HEK293 (cell line): ENCODE measurements around the gene MYRFL.
A peak's percentile ranks its signal among the peaks of the same experiment; 100 is the strongest.

Source experiments
- CTCF ChIA-PET: fragments of 350-600 bp; formaldehyde crosslinking; extraction: SDS; loops from one replicate; lab custom pipeline; 2021; ENCODE audit warnings: antibody characterized with exemption; lab: Yijun Ruan, JAX
- POLR2A ChIA-PET: fragments of 300-600 bp; formaldehyde crosslinking; extraction: SDS; loops from one replicate; lab custom pipeline; 2020; ENCODE audit warnings: antibody characterized with exemption, inconsistent platforms; lab: Yijun Ruan, JAX
- H3K27ac ChIP-seq: fragments of 200-500 bp; sonication (Bioruptor generic); 2 replicates; pipeline ENCODE4 v1.5.1; 2014; ENCODE audit warnings: low read depth, low read length, control low read depth, inconsistent platforms; ENCODE audit errors: extremely low read depth
- H3K36me3 ChIP-seq, 2 experiments: fragments of 200-500 bp in 1 of 2; sonication (Bioruptor generic) in 1 of 2; 1 replicate in 1 of 2; 2 replicates in 1 of 2; pipeline ENCODE4 v1.5.1; 2014 to 2017; ENCODE audit warnings: inconsistent platforms in 2 of 2, low read length in 2 of 2; ENCODE audit not compliant: control insufficient read depth in 2 of 2, insufficient read depth in 1 of 2
- H3K4me1 ChIP-seq: fragments of 200-500 bp; sonication (Bioruptor generic); 2 replicates; pipeline ENCODE4 v1.5.1; 2014; ENCODE audit warnings: mild to moderate bottlenecking, low read length, inconsistent platforms; ENCODE audit not compliant: control insufficient read depth, insufficient read depth
- H3K4me3 ChIP-seq: 2 replicates; pipeline ENCODE4 v1.5.1; 2011; ENCODE audit warnings: low read depth, mild to moderate bottlenecking, control low read depth, low read length, moderate library complexity
- H3K9me3 ChIP-seq: fragments of 200-500 bp; sonication (Bioruptor generic); 2 replicates; pipeline ENCODE4 v1.5.1; 2014; ENCODE audit warnings: low read depth, low read length, inconsistent platforms; ENCODE audit not compliant: control insufficient read depth, insufficient read depth
- EGR2 ChIP-seq: fragments of 450-650 bp; formaldehyde crosslinking; IDR thresholded peaks from 2 replicates; pipeline ENCODE4 v1.5.1; 2016; ENCODE audit warnings: low read depth, missing biosample characterization, missing genetic modification characterization
- GLIS1 ChIP-seq: fragments of 450-650 bp; formaldehyde crosslinking; IDR thresholded peaks from 2 replicates; pipeline ENCODE4 v1.5.1; 2016; ENCODE audit warnings: missing biosample characterization, missing genetic modification characterization
- ZBTB21 ChIP-seq: fragments of 450-650 bp; formaldehyde crosslinking; IDR thresholded peaks from 2 replicates; pipeline ENCODE4 v1.5.1; 2017; ENCODE audit warnings: missing biosample characterization, missing genetic modification characterization
- ZFHX2 ChIP-seq: fragments of 450-650 bp; formaldehyde crosslinking; conservative IDR thresholded peaks from 2 replicates; pipeline ENCODE4 v1.5.1; 2016; ENCODE audit warnings: missing biosample characterization, missing genetic modification characterization
- ZIC2 ChIP-seq: fragments of 450-650 bp; formaldehyde crosslinking; IDR thresholded peaks from 2 replicates; pipeline ENCODE4 v1.5.1; 2016; ENCODE audit warnings: missing biosample characterization, missing genetic modification characterization
- ZNF266 ChIP-seq: fragments of 450-650 bp; formaldehyde crosslinking; IDR thresholded peaks from 2 replicates; pipeline ENCODE4 v1.5.1; 2016; ENCODE audit warnings: missing biosample characterization, missing genetic modification characterization, low read depth
- ZNF292 ChIP-seq: fragments of 450-650 bp; formaldehyde crosslinking; IDR thresholded peaks from 2 replicates; pipeline ENCODE4 v1.5.1; 2016; ENCODE audit warnings: low read depth, missing biosample characterization, missing genetic modification characterization, borderline replicate concordance
- ZNF624 ChIP-seq: fragments of 450-650 bp; formaldehyde crosslinking; IDR thresholded peaks from 2 replicates; pipeline ENCODE4 v1.5.1; 2017; ENCODE audit warnings: missing biosample characterization, missing genetic modification characterization
- ZNF76 ChIP-seq: fragments of 450-650 bp; formaldehyde crosslinking; IDR thresholded peaks from 2 replicates; pipeline ENCODE4; 2016; ENCODE audit warnings: low read depth, missing biosample characterization, missing genetic modification characterization, borderline replicate concordance
- ZSCAN16 ChIP-seq: fragments of 450-650 bp; formaldehyde crosslinking; IDR thresholded peaks from 2 replicates; pipeline ENCODE4 v1.5.1; 2016; ENCODE audit warnings: missing biosample characterization, missing genetic modification characterization
- TF ChIP-seq, protein P1 (sequence below): fragments of 450-650 bp; formaldehyde crosslinking; IDR thresholded peaks from 2 replicates; pipeline ENCODE4 v1.5.1; 2016; ENCODE audit warnings: missing biosample characterization, missing genetic modification characterization
- TF ChIP-seq, protein P2 (sequence below): fragments of 450-650 bp; formaldehyde crosslinking; IDR thresholded peaks from 2 replicates; pipeline ENCODE4 v1.5.1; 2016; ENCODE audit warnings: missing biosample characterization, missing genetic modification characterization
- TF ChIP-seq, protein P3 (sequence below): fragments of 450-650 bp; formaldehyde crosslinking; IDR thresholded peaks from 2 replicates; pipeline ENCODE4 v1.5.1; 2016; ENCODE audit warnings: missing biosample characterization, missing genetic modification characterization

MYRFL gene

DNA sequence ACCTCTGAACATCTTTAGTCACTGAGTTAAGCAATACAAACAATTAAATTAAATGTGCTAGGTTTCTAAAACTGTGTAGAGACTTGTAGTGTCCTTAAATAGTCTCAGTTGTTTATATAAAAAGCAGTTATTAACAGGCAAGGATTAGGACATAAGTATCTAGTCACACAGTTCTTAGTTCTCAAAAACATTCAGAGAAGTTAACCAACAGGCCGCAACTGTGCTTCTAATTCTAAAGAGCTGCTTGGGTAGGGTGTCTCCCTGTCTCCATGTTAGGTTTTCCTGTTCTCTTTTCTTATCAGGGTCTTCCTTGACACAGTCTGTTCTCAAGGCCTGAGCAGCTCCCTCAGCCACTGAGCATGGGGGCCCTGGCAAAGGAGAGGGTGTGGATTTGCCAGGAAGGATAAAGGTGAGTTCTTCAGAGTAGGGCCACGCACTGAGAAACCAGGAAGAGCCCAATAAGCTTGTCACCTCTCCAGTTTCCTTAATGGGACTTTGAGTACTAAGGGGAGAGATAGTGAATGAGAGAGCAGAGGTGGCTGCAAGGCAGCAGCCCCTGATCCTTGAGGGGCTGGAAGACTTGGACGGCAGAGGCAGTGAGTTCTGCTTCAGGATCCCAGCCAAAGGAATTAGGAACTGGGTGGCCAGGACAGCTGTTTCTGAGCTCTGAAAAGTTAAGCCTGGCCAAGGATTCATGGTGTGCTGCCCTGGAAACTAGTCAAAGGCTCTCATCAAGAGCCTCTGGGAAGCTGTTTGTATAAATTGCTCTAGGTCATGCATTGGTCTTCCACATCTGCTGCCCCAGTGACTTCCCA is 177.3 kb downstream of the MYRFL start:
- TF ChIP-seq, protein P1, sequence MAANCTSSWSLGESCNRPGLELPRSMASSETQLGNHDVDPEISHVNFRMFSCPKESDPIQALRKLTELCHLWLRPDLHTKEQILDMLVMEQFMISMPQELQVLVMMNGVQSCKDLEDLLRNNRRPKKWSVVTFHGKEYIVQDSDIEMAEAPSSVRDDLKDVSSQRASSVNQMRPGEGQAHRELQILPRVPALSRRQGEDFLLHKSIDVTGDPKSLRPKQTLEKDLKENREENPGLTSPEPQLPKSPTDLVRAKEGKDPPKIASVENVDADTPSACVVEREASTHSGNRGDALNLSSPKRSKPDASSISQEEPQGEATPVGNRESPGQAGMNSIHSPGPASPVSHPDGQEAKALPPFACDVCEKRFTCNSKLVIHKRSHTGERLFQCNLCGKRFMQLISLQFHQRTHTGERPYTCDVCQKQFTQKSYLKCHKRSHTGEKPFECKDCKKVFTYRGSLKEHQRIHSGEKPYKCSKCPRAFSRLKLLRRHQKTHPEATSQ (tag by site-specific recombination) = no peak
- TF ChIP-seq ZBTB21 (tag by site-specific recombination) = no peak
- TF ChIP-seq ZNF292 (tag by site-specific recombination) = no peak
- TF ChIP-seq, all 188 proteins: peak for 0
- H3K9me3 ChIP-seq = no peaks in the 10 kb centered on the region
- H3K27ac ChIP-seq = no peak overlapping the region
- H3K4me3 ChIP-seq = no peak overlapping the region
- POLR2A ChIA-PET = no interaction called here
- CTCF ChIA-PET = no interaction called here
- no peaks in the 10 kb centered on the region for H3K4me1 ChIP-seq
- H3K36me3 ChIP-seq = no peaks in the 10 kb centered on the region

DNA sequence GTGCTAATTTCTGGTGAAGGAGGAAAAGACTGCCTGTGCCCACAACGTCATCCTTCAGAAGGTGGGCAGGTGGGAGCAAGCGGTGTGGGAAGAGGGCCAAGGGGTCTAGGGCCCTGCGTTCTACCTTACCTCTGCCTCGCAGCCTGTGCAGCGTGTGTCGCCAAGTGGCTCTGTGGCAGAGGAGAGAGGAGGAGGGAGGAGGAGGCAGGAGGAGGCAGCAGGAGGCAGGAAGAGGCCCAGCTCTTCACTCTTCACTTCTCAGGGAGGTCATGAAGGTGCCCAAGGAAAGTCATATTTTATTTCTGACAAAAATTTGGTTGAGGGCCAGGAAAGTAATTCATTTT is 177.9 kb downstream of the MYRFL start:
- peak; percentile 34; the same call in 1 of the 2 replicates for TF ChIP-seq ZFHX2 (tag by site-specific recombination)
- no peak for TF ChIP-seq ZNF266
- TF ChIP-seq, protein P2, sequence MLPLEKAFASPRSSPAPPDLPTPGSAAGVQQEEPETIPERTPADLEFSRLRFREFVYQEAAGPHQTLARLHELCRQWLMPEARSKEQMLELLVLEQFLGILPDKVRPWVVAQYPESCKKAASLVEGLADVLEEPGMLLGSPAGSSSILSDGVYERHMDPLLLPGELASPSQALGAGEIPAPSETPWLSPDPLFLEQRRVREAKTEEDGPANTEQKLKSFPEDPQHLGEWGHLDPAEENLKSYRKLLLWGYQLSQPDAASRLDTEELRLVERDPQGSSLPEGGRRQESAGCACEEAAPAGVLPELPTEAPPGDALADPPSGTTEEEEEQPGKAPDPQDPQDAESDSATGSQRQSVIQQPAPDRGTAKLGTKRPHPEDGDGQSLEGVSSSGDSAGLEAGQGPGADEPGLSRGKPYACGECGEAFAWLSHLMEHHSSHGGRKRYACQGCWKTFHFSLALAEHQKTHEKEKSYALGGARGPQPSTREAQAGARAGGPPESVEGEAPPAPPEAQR = no peak
- TF ChIP-seq EGR2 (tag by site-specific recombination) = peak; percentile 56
- no peak for TF ChIP-seq ZIC2 (tag by site-specific recombination)
- TF ChIP-seq ZSCAN16 (tag by site-specific recombination) = no peak
- TF ChIP-seq, protein P3, sequence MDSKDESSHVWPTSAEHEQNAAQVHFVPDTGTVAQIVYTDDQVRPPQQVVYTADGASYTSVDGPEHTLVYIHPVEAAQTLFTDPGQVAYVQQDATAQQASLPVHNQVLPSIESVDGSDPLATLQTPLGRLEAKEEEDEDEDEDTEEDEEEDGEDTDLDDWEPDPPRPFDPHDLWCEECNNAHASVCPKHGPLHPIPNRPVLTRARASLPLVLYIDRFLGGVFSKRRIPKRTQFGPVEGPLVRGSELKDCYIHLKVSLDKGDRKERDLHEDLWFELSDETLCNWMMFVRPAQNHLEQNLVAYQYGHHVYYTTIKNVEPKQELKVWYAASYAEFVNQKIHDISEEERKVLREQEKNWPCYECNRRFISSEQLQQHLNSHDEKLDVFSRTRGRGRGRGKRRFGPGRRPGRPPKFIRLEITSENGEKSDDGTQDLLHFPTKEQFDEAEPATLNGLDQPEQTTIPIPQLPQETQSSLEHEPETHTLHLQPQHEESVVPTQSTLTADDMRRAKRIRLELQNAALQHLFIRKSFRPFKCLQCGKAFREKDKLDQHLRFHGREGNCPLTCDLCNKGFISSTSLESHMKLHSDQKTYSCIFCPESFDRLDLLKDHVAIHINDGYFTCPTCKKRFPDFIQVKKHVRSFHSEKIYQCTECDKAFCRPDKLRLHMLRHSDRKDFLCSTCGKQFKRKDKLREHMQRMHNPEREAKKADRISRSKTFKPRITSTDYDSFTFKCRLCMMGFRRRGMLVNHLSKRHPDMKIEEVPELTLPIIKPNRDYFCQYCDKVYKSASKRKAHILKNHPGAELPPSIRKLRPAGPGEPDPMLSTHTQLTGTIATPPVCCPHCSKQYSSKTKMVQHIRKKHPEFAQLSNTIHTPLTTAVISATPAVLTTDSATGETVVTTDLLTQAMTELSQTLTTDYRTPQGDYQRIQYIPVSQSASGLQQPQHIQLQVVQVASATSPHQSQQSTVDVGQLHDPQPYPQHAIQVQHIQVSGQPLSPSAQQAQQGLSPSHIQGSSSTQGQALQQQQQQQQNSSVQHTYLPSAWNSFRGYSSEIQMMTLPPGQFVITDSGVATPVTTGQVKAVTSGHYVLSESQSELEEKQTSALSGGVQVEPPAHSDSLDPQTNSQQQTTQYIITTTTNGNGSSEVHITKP (tag by site-specific recombination) = no peak
- no peak for TF ChIP-seq ZNF76 (tag by site-specific recombination)
- TF ChIP-seq, all 188 proteins: peak for 2
- ChIA-PET POLR2A (no interaction called here), CTCF (no interaction called here)
- Histone ChIP-seq H3K4me3 (no peak overlapping the region), H3K36me3 (no peaks in the 10 kb centered on the region), H3K9me3 (no peaks in the 10 kb centered on the region), H3K4me1 (no peaks in the 10 kb centered on the region), H3K27ac (no peak overlapping the region)

DNA sequence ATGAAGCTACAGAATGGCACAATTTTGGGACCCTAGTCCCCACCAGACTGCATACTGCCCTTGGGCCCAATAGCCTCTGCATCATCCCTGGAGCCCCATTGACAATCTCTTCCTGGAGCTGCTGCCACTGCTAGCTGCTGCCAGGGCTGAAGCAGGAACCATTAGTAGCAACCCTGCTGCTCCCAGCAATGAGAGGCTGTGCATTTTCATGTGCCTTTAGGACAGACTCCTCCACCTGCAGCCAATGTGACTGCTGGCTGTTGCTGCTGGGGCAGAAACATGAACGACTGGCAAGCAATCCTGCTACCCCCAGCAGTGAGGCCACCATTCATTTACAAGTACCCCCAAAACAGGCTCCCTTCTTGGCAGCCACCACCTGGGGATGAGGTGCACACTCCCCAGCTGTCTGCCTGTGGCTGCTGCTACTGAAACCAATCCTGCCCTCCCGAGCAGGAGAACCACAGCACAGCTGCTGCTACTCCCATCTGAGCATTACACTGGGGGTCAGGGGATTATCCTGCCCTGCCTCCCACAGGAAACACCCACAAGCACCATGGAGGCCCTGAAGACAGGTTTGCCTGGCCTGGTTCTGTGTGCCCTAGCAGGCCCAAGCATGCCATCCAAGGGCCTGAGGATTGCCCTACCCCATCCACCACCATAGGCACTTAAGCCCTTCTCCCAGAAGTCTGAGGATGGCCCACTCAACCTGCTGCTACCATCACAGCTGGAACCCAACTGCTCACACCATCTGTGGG is 181.0 kb downstream of the MYRFL start:
- Histone ChIP-seq H3K36me3 (no peaks in the 10 kb centered on the region), H3K27ac (no peak overlapping the region), H3K4me1 (no peaks in the 10 kb centered on the region), H3K4me3 (no peak overlapping the region), H3K9me3 (no peaks in the 10 kb centered on the region)
- TF ChIP-seq GLIS1 (tag by site-specific recombination) (peak; percentile 26; the same call in 1 of the 2 replicates), ZNF624 (tag by site-specific recombination) (no peak)
- CTCF ChIA-PET = no interaction called here
- POLR2A ChIA-PET = no interaction called here
